GM19099 (cell line): Measurements from ENCODE around the gene APBB1IP.

Source experiments
- POLR2A ChIP-seq: IDR thresholded peaks from 3 replicates; pipeline ENCODE4 v1.6.1; 2011; ENCODE audit warnings: low read depth; ENCODE audit not compliant: insufficient read length; ENCODE audit errors: extremely low read depth

APBB1IP gene

DNA sequence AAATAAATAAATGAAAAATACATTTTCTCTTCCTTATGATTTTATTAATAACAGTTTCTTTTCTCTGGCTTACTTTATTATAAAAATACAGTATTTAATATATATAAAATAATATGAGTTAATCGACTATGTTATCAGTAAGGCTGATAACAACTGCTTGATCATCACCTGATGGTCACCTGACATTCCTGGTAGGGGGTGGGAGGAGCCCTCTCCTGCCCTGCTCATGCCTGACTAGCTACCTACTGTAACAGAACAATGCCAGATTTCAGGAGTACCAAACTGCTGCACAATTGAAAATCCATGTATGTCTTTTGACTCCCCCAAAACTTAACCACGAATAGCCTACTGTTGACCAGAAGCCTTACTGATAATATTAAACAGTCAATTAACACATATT lies 1.3 kb upstream of the APBB1IP start:
- no peak for TF ChIP-seq POLR2A

- TF ChIP-seq POLR2A, result peak; percentile 52
These were observed 597 bp downstream of the APBB1IP start for GRCh38 chr10:26438534-26439341.

DNA sequence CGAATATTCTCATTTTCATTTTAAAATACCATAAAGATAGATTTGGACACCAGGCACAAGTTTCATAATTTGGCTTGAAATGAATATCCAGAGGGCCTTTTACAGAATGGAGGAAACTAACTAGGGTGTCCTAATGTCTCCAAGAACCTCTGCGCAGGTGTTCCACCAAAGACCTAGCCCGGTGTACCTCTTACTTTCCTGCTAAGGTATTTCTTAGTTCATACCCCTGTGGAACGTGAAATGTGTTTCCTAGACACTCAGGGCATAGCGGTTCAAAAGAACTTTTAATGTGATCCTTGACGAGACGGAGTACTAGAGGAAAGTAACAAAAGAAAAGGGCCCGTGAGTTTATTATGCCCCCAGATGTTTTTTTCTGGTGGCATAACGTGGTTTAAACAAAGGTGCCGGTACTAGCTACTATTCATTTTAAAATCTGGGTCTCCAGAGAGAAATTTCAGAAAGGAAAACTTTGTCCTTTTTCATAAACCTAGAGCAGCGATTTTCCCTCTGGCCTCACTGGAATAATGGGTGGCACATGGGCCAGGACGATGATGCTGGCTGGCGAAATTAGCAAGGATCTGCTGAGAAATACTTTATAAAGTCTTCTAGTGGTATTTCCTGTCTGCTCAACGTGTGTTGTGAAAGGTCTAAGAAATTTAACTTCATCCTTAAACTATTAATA lies 1.4 kb downstream of the APBB1IP start:
- TF ChIP-seq POLR2A, result peak; percentile 12

DNA sequence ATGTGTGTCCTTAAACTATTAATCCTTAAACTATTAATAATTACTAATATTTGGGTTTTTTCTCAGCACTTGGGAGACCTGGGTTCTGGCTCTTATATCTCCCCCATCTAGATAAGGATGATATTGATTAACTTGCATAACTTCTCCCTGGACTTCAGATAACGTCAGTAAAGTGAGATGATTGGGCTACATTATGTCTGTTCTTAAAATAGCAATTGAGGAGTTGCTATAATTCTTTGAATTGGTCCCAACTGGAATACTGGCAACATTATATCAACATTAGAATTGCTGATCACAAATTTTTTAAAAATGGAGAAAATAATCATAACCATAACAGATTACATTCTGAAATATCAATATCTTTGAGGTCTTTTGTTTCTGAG lies 1.9 kb downstream of the APBB1IP start:
- TF ChIP-seq POLR2A, result no peak

DNA sequence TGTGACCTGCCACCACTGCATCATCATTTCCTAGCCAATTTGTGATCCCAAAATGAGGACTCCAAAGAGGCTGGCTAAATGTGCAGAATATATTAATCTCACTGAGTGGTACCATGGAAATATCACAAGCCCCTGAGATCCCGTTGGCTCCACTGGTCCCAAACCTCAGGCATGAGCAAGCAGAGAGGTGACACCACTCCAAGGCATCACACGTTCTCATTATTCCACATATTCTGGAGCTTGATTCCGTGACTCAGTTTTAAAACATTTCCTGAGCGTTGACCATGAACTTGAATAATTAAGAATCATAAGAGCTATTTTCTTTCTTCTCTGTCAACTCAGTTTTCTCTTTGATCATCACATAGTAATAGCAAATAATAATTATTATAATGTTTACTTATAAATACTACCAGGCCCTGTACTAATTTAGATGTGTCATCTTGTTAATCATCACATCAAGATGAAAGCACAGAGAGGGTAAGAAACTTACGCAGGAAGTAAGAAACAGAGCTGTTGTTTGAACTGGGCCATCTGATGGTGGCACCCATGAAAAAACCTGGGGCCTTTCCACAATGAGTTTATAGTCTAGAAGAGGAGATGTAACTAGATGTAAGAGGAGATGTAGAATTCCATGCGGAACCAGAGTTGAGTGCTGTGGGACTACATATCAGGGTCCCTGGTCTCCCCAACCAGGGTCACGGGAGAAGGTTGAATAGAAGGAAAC lies 3.5 kb downstream of the APBB1IP start:
- no peak for TF ChIP-seq POLR2A

- no peak for TF ChIP-seq POLR2A
These were observed 7.4 kb downstream of the APBB1IP start for GRCh38 chr10:26445411-26446031.

GRCh38 chr10:26446258-26446657 lies 8.1 kb downstream of the APBB1IP start:
- no peak for TF ChIP-seq POLR2A

DNA sequence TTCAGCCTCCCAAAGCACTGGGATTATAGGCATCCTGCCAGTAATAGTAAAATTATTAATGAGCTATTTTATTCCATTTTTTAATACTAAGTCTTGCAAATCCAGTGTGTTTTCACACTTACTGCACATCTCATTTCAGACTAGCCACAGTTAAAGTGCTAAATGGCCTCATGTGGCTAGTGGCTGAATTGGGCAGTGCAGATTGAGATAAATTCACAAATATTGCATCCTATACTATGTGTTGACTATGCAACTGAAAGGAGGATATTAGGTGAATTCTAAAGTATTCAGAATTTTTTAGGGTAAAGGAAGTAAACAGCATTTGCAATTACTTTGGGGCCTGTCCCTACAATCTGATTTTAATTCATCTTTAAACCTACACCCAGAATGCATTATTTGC lies 10.2 kb downstream of the APBB1IP start:
- TF ChIP-seq POLR2A, result no peak

GRCh38 chr10:26448706-26449435 lies 10.7 kb downstream of the APBB1IP start:
- TF ChIP-seq POLR2A, result no peak

DNA sequence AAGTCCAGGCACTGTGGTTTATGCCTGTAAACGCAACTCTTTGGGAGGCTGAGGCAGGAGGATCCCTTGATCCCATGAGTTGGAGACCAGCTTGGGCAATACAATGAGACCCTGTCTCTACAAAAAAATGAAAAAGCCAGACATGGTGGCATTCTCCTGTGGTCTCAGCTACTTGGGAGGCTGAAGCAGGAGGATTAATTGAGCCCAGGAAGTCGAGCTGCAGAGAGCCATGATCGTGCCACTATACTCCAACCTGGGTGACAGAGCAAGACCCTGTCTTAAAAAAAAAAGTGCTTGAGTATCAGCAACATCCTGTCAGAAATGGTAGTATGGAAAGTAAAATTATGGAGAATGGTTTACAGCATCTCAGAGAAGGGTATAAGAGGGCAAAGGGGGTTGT lies 11.6 kb downstream of the APBB1IP start:
- no peak for TF ChIP-seq POLR2A

DNA sequence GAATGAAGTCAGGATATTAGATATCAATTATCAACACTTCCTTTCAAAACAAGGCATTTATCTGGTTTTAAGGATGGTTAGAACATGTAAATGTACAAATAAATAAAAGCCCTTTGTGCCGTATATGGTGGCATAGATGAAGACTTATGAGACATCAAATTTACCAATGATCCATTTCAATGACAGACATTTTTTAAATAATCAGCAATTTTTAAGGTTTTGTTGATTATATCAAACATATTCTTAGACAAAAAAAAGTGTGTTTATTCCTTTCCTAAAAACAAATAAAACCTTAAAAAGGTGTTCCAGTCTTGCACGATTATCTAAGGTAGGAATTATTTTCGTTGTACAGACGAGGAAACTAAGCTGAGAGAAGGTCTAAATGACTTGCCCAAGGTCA lies 13.8 kb downstream of the APBB1IP start:
- no peak for TF ChIP-seq POLR2A

- TF ChIP-seq POLR2A, result no peak
These were observed 15.7 kb downstream of the APBB1IP start for GRCh38 chr10:26453850-26454249.

DNA sequence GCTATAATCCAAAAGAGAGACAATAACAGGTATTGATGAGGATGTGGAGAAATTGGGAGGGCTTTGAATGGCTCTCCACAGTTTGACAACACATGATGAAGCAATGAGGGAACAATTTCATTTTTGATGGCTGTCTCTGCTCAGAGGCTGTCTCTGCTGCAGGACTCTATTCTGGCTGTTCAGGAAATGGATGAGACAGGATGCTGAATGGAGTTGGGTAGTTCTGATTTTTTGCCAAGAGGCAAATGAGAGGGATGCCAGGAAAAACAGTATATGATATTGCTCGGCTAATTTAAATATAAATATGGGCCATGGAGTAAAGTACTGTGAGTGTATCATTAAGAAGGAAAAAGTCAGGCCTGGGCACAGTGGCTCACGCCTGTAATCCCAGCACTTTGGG lies 16.8 kb downstream of the APBB1IP start:
- no peak for TF ChIP-seq POLR2A

DNA sequence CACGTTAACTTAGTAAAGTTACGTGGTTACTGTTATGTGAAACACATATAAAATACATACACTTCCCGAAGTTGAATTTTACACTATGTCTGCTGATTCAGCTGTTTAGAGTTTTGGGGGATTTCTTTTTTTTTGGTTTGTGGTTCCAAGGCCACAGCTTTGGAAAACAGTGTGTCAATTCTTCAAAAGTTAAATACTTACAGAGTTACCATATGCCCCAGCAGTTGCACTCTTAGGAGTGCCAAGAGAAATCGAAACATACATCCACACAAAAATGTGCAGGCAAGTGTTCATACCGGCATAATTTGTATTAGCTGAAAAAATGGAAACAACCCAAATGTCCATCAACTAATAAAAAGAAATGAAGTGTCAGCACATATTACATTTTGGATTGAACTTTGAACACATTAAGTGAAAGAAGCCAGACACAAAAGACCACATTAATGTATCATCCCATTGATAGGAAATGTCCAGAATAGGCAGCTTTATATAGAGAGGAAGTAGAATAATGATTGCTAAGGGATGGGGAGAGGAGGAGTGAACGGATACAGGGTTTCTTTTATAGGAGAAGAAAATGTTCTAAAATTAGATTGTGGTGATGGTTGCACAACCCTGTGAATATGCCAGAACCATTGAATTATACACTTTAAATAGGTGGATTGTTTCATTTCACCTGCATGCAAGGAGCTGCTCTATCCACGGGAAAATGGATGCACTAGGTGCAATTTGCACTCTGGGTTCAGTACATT lies 17.6 kb downstream of the APBB1IP start:
- no peak for TF ChIP-seq POLR2A
